HG03521 (cell line): ENCODE measurements around the gene PAPPA.

Source experiments
- ATAC-seq: cut with Tn5 transposase; IDR thresholded peaks from one replicate; pipeline ENCODE4 v1.9.1; 2021; ENCODE audit warnings: mild to moderate bottlenecking, moderate library complexity; ENCODE audit not compliant: unreplicated experiment

The PAPPA gene

DNA sequence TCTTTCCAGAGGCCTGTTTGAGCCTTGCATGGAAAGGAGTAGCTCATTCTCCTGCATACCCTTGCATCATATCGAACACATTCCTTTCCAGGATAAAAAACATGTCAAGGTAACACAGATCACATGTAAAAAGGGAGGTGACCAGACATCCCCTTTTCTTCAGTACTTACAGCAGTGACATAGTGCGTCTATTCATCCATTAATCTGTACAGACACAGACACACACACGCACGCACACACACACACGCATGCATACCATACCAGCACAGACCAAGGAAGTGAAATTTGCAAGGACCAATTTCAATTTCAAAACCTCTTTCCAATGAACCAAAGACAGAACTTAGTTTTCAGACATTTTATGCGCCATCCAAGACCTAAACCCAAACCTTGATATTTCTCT lies 256.0 kb downstream of the PAPPA start:
- ATAC-seq, result no peak

DNA sequence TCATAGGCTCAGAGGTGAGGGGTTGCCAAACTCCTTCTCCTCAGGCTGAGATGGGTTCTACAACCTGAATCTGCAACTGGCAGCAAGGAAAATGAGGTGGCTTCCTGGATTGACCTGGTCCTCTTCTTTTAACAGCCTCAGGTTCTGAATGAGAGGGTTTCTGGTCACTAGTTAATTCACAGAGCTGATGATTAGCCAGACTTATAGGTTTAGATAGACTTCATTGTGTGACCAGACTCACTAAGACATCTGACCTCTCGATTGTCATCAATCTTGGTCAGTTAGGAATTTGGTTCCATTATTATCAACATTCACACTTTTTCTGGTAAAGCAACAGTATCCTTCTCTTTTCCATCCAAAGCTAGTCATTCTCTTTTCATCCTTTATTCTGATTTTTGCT lies 257.9 kb downstream of the PAPPA start:
- no peak for ATAC-seq

GRCh38 chr9:116414374-116414773 lies 260.8 kb downstream of the PAPPA start:
- ATAC-seq, result no peak

DNA sequence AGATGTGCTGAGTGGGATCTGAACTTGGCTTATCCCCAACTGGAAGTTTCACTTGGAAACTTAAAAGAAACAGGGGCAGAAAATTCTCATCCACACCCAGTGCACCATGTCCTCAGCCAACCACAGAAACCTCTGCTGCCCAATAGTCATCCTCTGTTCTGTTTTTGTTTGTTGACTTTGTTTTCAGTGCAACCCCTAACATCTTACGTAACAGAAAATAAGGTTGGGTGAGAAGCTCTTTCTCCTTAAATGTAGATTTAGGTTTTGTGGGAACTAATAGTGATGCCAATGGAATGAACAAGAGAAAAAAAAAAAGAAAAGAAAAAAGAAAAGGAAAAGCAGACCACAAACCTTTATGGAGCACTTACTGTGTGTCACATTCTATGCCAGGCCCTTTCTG lies 262.8 kb downstream of the PAPPA start:
- no peak for ATAC-seq

- ATAC-seq, result no peak
Observed at GRCh38 chr9:116417464-116417863, 263.9 kb downstream of the PAPPA start.

DNA sequence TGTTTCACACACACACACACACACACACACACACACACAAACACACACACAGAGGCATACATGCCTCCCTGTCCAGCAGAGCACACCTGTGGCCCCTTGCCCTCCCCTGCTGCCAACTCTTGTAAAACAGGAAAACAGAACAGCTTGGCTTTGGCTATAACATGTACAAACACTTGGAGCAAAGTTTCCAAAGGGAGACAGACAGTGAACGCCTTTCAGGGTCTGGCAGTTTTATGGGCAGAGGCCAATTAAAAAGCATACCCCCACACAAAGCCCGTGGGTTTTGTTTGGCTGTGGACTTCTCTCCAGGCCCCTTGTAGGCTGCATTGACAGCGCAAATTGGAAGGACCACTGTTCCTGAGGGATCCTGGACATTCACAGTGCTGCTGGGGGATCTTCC lies 265.6 kb downstream of the PAPPA start:
- no peak for ATAC-seq

DNA sequence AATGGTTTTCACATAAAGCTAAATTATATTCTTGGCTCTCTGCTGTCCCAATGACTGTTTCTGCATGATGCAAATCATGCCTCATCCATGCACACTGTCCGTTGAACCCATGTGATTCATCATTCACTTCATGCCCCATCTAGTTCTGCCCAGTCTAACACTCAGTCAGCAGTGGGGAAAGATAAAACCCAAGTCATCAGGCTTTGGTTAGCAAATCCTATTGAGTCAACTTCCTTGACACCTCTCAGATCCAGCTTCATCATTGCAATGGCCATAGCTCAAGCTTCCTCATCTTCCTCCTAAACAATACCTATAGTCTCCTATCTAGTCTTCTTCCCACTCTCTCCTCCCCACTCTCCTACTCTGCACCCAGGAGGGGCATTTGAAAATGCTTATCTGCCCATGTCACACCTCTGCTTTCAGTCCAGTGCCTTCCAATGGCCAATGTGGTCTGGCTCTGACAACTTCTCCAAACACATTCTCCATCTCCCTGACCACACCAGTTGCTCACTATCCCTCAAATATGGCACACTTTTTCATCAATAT lies 267.5 kb downstream of the PAPPA start:
- ATAC-seq, result no peak

- ATAC-seq, result no peak
Observed at GRCh38 chr9:116422119-116422979, 268.8 kb downstream of the PAPPA start.

- no peak for ATAC-seq
Observed at GRCh38 chr9:116423149-116423548, 269.6 kb downstream of the PAPPA start.

- no peak for ATAC-seq
Observed at GRCh38 chr9:116425244-116425643, 271.7 kb downstream of the PAPPA start.

GRCh38 chr9:116430849-116431248 lies 277.3 kb downstream of the PAPPA start:
- no peak for ATAC-seq

DNA sequence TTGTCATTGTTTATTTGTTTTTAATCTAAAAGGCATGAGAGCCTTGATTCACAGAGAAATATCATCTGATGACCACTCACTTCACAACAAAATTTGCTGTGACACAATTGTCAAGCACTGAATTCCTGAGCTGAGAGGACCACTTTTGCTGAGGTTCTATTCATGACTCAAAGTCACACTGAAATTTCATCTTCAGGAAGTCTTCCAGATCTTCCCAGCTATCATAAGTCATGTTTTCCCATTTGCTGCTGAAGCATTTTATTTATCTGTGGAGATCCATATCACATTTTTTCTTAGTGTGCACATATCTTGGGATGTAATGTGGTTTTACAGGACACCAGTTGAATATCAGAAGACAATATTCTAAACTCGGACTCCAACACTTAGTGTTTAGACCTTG lies 278.5 kb downstream of the PAPPA start:
- no peak for ATAC-seq

- no peak for ATAC-seq
Observed at GRCh38 chr9:116434314-116434713, 280.7 kb downstream of the PAPPA start.

GRCh38 chr9:116435706-116436105 lies 282.1 kb downstream of the PAPPA start:
- ATAC-seq, result no peak

DNA sequence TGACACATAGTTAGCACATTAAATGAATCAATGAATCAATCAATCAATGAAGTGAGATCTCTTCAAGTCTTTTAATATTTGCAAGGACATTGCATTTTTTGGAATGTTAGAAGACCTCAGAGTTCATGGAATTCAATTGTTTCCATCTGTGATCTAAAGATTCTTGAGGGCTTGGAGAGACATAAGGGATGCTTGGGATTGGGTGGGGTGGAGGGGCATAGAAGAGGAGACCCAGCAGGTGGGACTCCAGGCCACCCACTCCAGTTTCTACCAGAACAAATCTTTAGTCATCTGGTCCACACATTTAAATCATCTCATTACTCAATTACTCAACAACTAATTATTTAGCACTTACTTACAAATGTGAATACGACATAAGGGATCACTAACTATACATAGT lies 282.5 kb downstream of the PAPPA start:
- ATAC-seq, result no peak

DNA sequence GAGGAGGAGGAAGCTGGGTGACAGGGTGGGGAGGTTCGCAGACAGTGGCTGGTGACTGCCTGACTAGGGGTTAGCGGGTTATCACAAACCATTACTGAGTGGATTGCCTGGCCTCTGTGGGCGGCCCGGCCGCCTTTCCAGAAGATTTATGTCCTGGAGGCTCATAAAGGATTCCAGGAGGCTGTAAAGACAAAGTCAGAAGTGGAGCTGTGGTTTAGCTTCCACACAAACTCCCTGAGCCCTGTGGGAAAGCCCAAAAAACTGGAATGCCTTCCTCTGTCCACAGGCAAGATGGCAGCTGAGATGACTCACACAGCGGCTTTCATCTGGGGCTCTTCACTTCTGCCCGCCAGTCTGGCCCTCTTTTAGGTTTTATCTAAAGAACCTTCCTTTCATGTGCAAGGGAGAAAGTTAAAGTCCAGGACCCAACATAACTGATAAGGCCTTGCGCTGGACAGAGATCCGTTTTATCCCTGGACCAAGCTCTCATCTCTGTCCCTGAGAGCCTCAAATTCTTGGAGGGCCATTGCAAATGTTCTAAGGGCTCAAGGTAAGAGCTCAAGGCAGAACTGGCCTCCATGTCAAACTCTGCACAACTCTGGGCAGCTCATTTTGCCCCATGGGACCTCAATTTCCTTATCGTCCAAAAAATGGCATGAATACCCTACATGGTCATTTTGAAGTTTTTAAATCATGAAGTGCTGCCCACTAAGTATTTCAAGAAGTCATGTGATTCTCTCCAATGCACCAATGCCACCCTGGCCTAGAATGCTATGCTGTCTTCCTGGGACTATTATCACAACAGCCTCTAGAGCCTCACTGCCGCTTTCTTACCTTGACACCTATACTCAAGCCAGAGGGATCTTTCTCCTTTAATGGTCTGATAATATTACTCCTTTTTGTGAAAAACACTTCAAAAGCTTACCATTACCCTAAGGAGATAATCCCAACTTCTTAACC lies 284.1 kb downstream of the PAPPA start:
- no peak for ATAC-seq

DNA sequence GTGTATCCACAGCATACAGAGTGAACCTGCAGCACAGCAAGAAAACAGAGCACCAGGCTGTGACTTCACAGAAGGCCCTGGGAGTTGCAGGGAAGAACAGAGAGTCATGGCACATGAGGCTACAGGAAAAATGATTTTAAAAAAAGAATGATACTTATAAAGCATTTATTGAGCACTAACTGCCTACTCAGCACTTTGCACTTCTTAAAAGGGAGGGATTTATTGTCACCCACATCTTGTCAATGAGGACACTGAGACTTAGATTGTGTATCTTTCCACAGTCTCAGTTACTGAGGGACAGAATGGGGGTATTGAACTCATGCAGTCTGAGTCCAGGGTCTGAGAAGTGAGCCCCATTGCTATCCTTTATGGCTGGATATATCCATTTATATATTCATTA lies 288.9 kb downstream of the PAPPA start:
- no peak for ATAC-seq

- no peak for ATAC-seq
Observed at GRCh38 chr9:116447934-116448333, 294.3 kb downstream of the PAPPA start.

GRCh38 chr9:116448431-116448830 lies 294.8 kb downstream of the PAPPA start:
- ATAC-seq, result no peak

DNA sequence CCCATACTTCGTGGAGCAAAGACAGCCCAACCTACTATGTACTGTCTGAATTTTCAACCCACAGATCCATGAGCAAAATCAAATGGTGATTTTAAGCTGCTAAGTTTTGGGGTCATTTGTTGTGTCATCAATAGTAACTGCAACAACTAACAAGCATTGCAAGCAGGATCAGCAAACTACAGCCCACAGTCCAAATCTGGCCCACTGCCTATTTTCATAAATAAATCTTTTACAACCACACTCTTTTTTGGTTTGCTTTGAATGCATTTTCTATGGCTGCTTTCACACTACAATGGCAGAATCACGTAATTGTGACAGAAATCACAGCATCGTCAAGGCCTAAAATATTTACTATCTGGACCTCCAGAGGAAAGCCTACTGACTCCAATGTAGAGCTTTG lies 296.4 kb downstream of the PAPPA start:
- ATAC-seq, result no peak

DNA sequence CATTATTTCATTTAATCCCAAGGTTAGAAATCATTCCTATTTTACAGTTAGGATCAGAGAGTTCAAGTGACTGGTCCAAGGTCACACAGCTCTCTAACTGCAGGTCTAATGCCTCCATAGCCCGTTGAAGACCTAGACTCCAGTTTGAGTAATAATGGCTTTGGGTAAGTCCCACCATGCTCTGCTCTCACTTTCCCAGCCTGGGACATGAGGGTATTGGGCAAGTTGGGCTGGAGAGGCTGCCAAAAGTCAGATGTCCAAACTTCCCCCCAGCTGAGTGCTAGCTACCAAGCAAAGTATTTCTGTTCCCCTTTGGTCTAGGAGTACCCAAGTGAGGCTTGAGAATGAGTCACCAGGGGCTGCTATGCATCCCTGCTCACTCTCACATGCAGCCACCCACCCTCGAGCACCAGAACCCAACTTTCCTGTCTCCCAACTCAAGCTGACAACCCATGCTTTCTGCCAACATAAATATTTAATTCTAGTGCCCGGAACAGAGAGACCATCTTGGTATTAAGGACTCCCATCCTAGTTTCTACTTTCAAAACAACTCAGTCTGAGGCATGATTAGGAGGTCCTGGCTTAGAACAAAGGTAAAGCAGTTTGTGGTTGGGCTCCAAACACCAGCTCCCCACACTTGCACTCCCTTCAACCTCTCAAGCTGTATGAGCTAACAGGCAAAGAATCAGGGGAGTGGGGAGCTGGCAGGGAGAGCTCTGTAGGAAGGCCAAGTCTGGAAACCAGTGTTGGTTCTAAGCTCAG lies 297.0 kb downstream of the PAPPA start:
- ATAC-seq, result peak; percentile 75
